Fibroblast of mammary gland (primary cell): ENCODE results near the gene GAGE13.
"Not testable (repeated sequence)": the region's sequence is repeated elsewhere in the genome, so short reads cannot be mapped to it uniquely, and the experiment has no call there.

Experiments used
- DNase-seq: peaks from one replicate; pipeline ENCODE4 v3.0.0-alpha.2; 2010; ENCODE audit warnings: low read depth
- H3K4me3 ChIP-seq: 2 replicates; pipeline ENCODE4 v1.5.1; 2011; ENCODE audit warnings: low read depth, mild to moderate bottlenecking, low read length, moderate library complexity; ENCODE audit not compliant: control insufficient read depth
- TF ChIP-seq, protein P1 (sequence below): conservative IDR thresholded peaks from 2 replicates; pipeline ENCODE4 v1.5.1; 2011; ENCODE audit warnings: low read depth, low read length, inconsistent platforms; ENCODE audit not compliant: control insufficient read depth, insufficient read depth

GAGE13 gene

DNA sequence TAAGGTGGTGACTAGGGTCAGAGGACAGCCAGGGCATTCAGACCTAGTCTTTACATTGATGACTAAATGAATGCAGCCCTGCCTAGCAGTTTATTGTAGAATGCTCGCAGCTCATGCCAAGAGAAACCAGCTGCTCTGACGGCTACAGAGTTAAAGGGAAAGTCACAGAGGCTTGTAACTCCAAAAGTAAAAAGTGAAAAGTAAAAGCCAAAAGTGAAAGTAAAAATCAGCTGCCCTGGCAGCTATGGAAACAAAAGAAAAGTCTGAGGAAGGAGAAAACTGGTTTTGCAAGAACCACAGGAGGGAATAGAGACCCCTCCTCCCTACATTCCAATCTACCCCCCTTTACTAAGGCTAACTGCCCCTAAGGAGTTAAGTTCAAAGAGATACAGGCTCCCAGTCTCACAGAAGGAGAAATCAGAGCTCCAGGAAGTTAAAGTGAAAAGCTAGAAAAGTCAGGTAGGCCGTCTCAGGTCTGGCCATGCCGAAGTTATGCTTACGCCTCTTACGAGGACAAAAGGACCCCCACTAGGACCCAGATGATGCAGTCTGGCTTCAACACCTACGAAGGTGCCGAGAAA lies 21.9 kb upstream of the GAGE13 start:
- H3K4me3 ChIP-seq, result peak overlapping the region; percentile 25
- DNase-seq, result peak; percentile 38
- TF ChIP-seq, protein P1, sequence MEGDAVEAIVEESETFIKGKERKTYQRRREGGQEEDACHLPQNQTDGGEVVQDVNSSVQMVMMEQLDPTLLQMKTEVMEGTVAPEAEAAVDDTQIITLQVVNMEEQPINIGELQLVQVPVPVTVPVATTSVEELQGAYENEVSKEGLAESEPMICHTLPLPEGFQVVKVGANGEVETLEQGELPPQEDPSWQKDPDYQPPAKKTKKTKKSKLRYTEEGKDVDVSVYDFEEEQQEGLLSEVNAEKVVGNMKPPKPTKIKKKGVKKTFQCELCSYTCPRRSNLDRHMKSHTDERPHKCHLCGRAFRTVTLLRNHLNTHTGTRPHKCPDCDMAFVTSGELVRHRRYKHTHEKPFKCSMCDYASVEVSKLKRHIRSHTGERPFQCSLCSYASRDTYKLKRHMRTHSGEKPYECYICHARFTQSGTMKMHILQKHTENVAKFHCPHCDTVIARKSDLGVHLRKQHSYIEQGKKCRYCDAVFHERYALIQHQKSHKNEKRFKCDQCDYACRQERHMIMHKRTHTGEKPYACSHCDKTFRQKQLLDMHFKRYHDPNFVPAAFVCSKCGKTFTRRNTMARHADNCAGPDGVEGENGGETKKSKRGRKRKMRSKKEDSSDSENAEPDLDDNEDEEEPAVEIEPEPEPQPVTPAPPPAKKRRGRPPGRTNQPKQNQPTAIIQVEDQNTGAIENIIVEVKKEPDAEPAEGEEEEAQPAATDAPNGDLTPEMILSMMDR, result no peak

DNA sequence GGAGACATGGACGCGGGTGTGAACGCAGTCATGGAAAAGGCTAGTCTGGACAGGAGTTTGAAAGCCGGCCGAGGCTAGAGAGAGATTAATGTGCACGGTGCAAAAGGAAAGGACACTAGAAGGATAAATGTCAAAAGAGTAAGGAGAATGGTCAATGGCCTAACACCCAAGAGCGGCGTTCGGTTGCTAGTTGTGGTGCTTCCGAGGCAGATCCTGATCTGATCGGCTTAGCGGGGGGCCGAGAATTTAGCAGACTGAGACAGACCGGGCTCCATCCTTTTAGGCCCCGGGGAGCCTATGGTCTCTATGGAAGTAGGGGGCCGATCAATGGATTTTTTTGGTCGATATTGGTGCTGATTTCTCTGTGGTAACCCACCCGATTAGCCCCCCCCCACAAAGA lies 21.0 kb upstream of the GAGE13 start:
- no peak for DNase-seq
- TF ChIP-seq, protein P1, result no peak
- no peak overlapping the region for H3K4me3 ChIP-seq

DNA sequence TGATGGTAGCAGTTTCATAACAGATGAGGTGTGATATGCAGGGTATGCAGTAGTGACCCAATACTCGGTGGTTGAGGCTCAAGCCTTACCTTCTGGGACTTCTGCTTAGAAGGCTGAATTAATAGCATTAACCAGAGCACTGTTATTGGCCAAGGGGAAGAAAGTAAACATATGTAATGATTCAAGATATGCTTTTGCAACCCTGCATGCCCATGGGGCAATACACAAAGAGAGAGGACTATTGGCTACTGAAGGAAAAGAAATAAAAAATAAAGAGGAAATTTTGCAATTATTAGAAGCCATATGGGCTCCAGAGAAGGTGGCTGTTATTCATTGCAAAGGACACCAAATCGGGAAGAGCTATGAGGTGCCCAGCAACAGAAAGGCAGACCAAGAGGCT lies 19.2 kb upstream of the GAGE13 start:
- TF ChIP-seq, protein P1, result no peak
- no peak for DNase-seq
- H3K4me3 ChIP-seq, result no peak overlapping the region

DNA sequence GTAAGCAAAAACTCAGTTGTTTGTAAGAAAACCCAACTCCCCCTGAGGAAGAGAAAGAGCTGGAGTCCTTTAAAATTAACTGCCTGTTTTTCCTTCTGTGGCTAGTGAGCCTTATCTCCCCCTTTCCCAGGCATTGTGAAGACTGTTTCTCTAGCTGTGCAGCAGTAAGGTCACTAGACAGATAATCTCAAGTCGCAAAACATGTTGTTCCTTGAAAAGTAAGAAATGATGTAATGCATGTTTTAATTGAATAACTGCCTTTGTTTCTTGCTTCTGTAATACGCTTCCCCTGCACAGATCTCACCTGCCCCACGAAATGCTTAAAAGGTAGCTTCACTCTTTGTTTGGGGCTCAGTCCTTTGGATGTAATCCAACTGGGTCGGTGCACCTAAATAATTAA lies 15.3 kb upstream of the GAGE13 start:
- DNase-seq, result no peak
- no peak overlapping the region for H3K4me3 ChIP-seq
- TF ChIP-seq, protein P1, result no peak

DNA sequence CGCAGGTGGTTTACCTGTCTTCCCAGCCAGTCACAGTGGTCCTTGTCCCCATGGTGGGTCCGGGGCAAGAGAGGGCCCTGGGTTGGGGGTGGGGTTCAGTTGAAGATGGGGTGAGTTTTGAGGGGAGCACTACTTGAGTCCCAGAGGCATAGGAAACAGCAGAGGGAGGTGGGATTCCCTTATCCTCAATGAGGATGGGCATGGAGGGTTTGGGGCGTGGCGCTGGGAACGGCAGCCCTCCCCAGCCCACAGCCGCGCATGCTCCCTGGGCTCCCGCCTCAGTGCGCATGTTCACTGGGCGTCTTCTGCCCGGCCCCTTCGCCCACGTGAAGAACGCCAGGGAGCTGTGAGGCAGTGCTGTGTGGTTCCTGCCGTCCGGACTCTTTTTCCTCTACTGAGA lies 9.6 kb upstream of the GAGE13 start, which contains the start of gene GAGE12J:
Gene GAGE12J, plus strand, starts transcription at position 301 of the 400 bp plus-strand sequence. CDS start 1,157 bp downstream, outside the sequence.
- H3K4me3 ChIP-seq, DNase-seq: not testable (repeated sequence)

DNA sequence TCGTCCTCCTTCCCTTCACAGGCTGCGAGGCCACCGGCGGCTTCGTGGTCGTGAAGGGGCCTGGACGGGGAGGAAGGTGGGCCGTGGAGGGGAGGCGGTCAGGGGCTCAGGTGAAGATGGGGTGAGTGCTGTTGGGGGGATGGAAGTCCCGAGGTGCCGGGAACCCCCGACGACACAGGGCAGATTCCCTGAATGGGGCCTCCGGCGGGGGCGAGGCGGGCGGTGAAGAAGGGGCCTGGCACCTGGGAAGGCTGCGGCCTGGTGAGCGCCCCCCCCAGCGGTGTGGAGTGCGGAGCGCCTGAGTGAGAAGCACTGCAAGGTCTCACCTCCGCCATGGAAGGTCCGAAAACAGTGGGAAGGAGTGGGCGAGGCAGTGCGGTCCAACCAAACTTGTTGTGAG lies 9.1 kb upstream of the GAGE13 start:
- H3K4me3 ChIP-seq, DNase-seq: not testable (repeated sequence)

DNA sequence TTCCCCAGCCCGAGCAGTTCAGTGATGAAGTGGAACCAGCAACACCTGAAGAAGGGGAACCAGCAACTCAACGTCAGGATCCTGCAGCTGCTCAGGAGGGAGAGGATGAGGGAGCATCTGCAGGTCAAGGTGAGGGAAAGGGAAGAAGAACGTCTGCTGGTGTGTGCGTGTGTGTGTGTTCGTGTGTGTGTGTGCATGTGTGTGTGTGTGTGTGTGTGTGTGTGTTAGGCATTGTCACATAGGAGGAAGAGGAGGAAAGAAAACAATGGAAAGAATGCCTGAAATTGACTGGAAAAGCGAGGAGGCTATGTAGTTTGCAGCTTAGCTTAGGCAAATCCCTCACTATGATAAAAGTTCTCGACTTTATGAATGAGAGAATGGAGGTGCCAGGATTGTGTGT lies 7.6 kb upstream of the GAGE13 start:
- H3K4me3 ChIP-seq, DNase-seq: not testable (repeated sequence)

DNA sequence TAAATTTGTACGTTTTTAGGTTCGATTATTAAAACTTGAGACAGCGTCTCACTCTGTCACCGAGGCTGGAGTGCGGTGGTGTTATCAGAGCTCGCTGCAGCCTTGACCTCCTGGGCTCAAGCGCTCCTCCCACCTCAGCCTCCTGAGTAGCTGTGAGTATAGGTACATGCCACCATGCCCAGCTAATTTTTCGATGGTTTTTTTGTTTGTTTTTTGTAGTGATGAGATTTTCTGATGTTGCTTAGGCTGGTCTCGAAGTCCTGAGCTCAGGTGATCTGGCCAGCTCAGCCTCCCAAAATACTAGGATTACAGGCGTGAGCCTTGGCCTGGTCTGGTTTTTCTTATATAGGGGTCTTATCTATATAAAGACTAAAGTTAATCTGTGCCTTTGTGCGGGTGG lies 961 bp upstream of the GAGE13 start:
- not testable (repeated sequence) for H3K4me3 ChIP-seq, DNase-seq

DNA sequence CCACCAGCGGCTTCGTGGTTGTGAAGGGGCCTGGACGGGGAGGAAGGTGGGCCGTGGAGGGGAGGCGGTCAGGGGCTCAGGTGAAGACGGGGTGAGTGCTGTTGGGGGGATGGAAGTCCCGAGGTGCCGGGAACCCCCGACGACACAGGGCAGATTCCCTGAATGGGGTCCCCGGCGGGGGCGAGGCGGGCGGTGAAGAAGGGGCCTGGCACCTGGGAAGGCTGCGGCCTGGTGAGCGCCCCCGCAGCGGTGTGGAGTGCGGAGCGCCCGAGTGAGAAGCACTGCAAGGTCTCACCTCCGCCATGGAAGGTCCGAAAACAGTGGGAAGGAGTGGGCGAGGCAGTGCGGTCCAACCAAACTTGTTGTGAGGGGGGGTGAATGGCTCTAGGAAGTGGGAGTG lies 459 bp downstream of the GAGE13 start:
- DNase-seq, H3K4me3 ChIP-seq: not testable (repeated sequence)

DNA sequence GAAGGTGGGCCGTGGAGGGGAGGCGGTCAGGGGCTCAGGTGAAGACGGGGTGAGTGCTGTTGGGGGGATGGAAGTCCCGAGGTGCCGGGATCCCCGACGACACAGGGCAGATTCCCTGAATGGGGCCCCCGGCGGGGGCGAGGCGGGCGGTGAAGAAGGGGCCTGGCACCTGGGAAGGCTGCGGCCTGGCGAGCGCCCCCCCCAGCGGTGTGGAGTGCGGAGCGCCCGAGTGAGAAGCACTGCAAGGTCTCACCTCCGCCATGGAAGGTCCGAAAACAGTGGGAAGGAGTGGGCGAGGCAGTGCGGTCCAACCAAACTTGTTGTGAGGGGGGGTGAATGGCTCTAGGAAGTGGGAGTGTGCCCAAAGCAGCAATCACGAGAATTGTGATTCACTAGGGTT lies 10.1 kb downstream of the GAGE13 start:
- DNase-seq, H3K4me3 ChIP-seq: not testable (repeated sequence)

DNA sequence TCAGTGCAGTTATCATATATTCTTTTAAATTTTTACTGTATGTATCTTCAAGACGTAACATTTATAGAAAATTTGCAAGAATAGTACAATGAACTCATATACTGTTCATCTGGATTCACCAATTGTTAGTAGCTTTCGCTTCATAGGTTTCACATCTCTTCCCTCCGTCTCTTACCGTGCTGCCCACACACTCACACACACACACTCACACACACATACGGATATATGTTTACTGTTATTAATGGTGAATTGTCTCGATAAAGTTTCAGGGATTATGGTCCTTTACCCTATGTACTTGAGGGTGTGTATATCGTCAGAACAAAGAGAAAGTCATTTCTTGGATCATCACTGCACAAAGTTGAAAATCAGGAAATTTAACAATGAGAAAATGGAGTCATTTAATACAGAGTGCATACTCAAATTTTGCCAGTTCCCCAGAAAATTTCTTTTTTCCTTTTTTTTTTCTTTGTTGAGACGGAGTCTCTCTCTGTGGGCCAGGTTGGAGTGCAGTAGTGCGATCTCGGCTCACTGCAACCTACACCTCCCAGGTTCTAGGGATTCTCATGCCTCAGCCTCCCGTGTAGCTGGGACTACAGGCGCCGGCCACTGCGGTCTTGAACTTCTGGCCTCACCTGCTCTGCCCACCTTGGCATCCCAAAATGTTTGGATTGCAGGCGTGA lies 13.3 kb downstream of the GAGE13 start:
- DNase-seq, H3K4me3 ChIP-seq: not testable (repeated sequence)

DNA sequence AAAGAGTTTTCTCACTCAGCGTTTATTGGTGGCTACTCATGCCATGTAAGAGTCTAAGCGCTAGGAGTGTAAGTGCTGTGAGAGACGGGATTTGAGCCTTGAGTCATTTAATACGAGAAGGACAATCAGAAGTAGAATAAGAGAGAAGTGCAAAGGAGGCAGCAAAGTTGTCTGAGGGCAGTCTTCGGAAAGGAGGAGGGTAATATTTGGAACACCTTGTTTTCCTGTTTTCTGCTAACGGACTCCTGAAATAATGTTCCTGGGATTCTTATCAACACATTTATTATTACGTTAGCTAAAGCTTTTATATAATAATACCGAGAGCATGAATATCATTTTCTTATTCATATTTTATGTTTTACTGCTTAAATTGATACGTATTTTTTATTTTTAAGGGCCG lies 14.0 kb downstream of the GAGE13 start:
- H3K4me3 ChIP-seq, DNase-seq: not testable (repeated sequence)

DNA sequence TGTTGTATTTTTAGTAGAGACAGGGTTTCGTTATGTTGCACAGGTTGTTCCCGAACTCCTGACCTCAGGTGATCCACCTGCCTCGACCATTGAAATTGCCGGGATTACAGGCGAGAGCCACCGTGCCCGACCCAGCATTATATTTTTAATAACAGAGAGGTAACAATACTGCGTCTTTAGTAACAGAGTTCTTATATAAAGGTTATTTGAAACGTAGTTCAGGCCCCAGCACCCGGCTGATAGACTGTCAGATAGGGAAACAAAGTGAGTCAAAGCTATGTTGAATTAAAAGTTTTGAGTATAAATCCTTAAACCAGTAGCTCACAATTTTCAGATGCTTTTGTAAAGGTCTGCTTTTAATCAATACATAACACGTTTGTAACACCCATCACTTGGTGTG lies 14.8 kb downstream of the GAGE13 start:
- not testable (repeated sequence) for DNase-seq, H3K4me3 ChIP-seq
